Endodermal cell (in vitro differentiated cells): ENCODE results near the gene KCNG1. TPM values are rescaled to one million over a fixed set of nuclear protein-coding genes. Genes with fewer than 3 reads are reported as not detected.

ENCODE experiments used
- DNase-seq: peaks from one replicate; pipeline ENCODE4 v3.0.0-alpha.2; 2017
- H3K27ac ChIP-seq: 2 replicates; pipeline ENCODE4 v1.5.1; 2013; ENCODE audit warnings: mild to moderate bottlenecking, low read depth, low read length, moderate library complexity
- H3K27me3 ChIP-seq: 2 replicates; pipeline ENCODE4 v1.6.1; 2013; ENCODE audit warnings: mild to moderate bottlenecking, low read length, moderate library complexity; ENCODE audit not compliant: insufficient read depth, control insufficient read depth, poor library complexity, severe bottlenecking
- H3K36me3 ChIP-seq: 2 replicates; pipeline ENCODE4 v1.7.0; 2013; ENCODE audit warnings: mild to moderate bottlenecking, low read length, moderate library complexity; ENCODE audit not compliant: control insufficient read depth, insufficient read depth
- H3K4me1 ChIP-seq: one replicate; pipeline ENCODE4 v1.7.0; 2013; ENCODE audit warnings: low read length; ENCODE audit not compliant: control insufficient read depth, insufficient read depth
- H3K4me3 ChIP-seq: 2 replicates; pipeline ENCODE4 v1.5.1; 2013; ENCODE audit warnings: mild to moderate bottlenecking, low read length, moderate library complexity
- H3K9ac ChIP-seq: 2 replicates; pipeline ENCODE4 v1.6.1; 2013; ENCODE audit warnings: mild to moderate bottlenecking, low read length, moderate library complexity; ENCODE audit not compliant: poor library complexity, severe bottlenecking; ENCODE audit errors: extremely low read depth
- H3K9me3 ChIP-seq: 2 replicates; pipeline ENCODE4 v1.6.1; 2013; ENCODE audit warnings: mild to moderate bottlenecking, low read length, moderate library complexity; ENCODE audit not compliant: control insufficient read depth
- H3K27ac Mint-ChIP-seq: 2 replicates; pipeline ENCODE4 v1.8.0; 2020; ENCODE audit warnings: mixed read lengths
- H3K27me3 Mint-ChIP-seq: 2 replicates; pipeline ENCODE4 v1.8.0; 2021; ENCODE audit warnings: mild to moderate bottlenecking, mixed read lengths; ENCODE audit not compliant: insufficient read depth
- H3K36me3 Mint-ChIP-seq: 2 replicates; pipeline ENCODE4 v1.8.0; 2020; ENCODE audit warnings: low read depth, mixed read lengths
- H3K4me1 Mint-ChIP-seq: 2 replicates; pipeline ENCODE4 v1.8.0; 2020; ENCODE audit warnings: mixed read lengths
- H3K4me3 Mint-ChIP-seq: 2 replicates; pipeline ENCODE4 v1.8.0; 2020; ENCODE audit warnings: mild to moderate bottlenecking, moderate library complexity, mixed read lengths
- H3K9me3 Mint-ChIP-seq: 2 replicates; pipeline ENCODE4 v1.8.0; 2020; ENCODE audit warnings: mild to moderate bottlenecking, mixed read lengths
- WGBS, 2 experiments: methylation state at CpG; one replicate each; pipeline versions ENCODE4 v1.1.5 to v1.1.7; 2013; ENCODE audit warnings: missing lambda C conversion rate in 2 of 2, mixed read lengths in 1 of 2; ENCODE audit not compliant: insufficient coverage in 1 of 2, insufficient read length in 1 of 2; 5-methylcytosine and 5-hydroxymethylcytosine counted together
- total RNA-seq, 2 donors: library from RNA; stranded (reverse); fragmentation: NEBNext Ultra II Directional in 1 of 2; extraction: Animal tissue kit (Norgen Biotek cat#: 25700) in 1 of 2; gene quantifications; 2 replicates in 1 of 2; 3 replicates in 1 of 2; pipeline ENCODE4 v1.2.1, GENCODE V29; 2021
- TF ChIP-seq, protein P1 (sequence below): fragments of 200-600 bp; sonication (generic); conservative IDR thresholded peaks from 2 replicates; pipeline ENCODE4 v1.5.0; 2021; ENCODE audit warnings: antibody characterized with exemption, mild to moderate bottlenecking

The KCNG1 gene
- total RNA-seq, 2 donors from 2014 or later = 106 to 126 TPM

- Histone ChIP-seq H3K36me3 (no peaks in the 10 kb centered on the region), H3K4me3 (no peak overlapping the region), H3K9me3 (peaks cover 5% of the 10 kb centered on the region), H3K9ac (no peak overlapping the region), H3K27ac (no peak overlapping the region), H3K27me3 (no peaks in the 10 kb centered on the region), H3K4me1 (no peaks in the 10 kb centered on the region)
- Mint-ChIP-seq H3K9me3 (peaks cover 4% of the 10 kb centered on the region), H3K27me3 (no peaks in the 10 kb centered on the region), H3K4me3 (no peak overlapping the region), H3K4me1 (peaks cover 31% of the 10 kb centered on the region), H3K36me3 (no peaks in the 10 kb centered on the region), H3K27ac (no peak overlapping the region)
- WGBS, 2 experiments = 51 to 84% methylated on average over 3 to 7 of the region's 7 CpGs
- DNase-seq = peak; percentile 36
- TF ChIP-seq, protein P1, sequence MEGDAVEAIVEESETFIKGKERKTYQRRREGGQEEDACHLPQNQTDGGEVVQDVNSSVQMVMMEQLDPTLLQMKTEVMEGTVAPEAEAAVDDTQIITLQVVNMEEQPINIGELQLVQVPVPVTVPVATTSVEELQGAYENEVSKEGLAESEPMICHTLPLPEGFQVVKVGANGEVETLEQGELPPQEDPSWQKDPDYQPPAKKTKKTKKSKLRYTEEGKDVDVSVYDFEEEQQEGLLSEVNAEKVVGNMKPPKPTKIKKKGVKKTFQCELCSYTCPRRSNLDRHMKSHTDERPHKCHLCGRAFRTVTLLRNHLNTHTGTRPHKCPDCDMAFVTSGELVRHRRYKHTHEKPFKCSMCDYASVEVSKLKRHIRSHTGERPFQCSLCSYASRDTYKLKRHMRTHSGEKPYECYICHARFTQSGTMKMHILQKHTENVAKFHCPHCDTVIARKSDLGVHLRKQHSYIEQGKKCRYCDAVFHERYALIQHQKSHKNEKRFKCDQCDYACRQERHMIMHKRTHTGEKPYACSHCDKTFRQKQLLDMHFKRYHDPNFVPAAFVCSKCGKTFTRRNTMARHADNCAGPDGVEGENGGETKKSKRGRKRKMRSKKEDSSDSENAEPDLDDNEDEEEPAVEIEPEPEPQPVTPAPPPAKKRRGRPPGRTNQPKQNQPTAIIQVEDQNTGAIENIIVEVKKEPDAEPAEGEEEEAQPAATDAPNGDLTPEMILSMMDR = no peak
Observed at GRCh38 chr20:51062065-51062464, 39.2 kb upstream of the KCNG1 start.

GRCh38 chr20:51061418-51062045, 38.6 kb upstream of the KCNG1 start:
- no peak overlapping the region for H3K27ac Mint-ChIP-seq
- no peaks in the 10 kb centered on the region for H3K27me3 Mint-ChIP-seq
- no peak overlapping the region for H3K27ac ChIP-seq
- H3K4me1 Mint-ChIP-seq = peaks cover 31% of the 10 kb centered on the region
- 80 to 82% methylated on average over 4 to 5 of the region's 5 CpGs for WGBS, 2 experiments
- DNase-seq = no peak
- peaks cover 9% of the 10 kb centered on the region for H3K9me3 Mint-ChIP-seq
- no peak overlapping the region for H3K4me3 ChIP-seq
- no peaks in the 10 kb centered on the region for H3K36me3 Mint-ChIP-seq
- no peak overlapping the region for H3K4me3 Mint-ChIP-seq
- no peaks in the 10 kb centered on the region for H3K27me3 ChIP-seq
- H3K36me3 ChIP-seq = no peaks in the 10 kb centered on the region
- no peaks in the 10 kb centered on the region for H3K4me1 ChIP-seq
- TF ChIP-seq, protein P1 = no peak
- H3K9me3 ChIP-seq = peaks cover 10% of the 10 kb centered on the region
- H3K9ac ChIP-seq = no peak overlapping the region

GRCh38 chr20:51060301-51060700, 37.4 kb upstream of the KCNG1 start:
- no peaks in the 10 kb centered on the region for H3K36me3 ChIP-seq
- no peak overlapping the region for H3K4me3 Mint-ChIP-seq
- no peaks in the 10 kb centered on the region for H3K4me1 ChIP-seq
- no peak overlapping the region for H3K27ac Mint-ChIP-seq
- H3K4me3 ChIP-seq = no peak overlapping the region
- H3K4me1 Mint-ChIP-seq = peaks cover 31% of the 10 kb centered on the region
- no peaks in the 10 kb centered on the region for H3K27me3 Mint-ChIP-seq
- peaks cover 10% of the 10 kb centered on the region for H3K9me3 Mint-ChIP-seq
- no peaks in the 10 kb centered on the region for H3K27me3 ChIP-seq
- DNase-seq = peak; percentile 34
- TF ChIP-seq, protein P1 = no peak
- no peak overlapping the region for H3K9ac ChIP-seq
- no peak overlapping the region for H3K27ac ChIP-seq
- peaks cover 14% of the 10 kb centered on the region for H3K9me3 ChIP-seq
- no peaks in the 10 kb centered on the region for H3K36me3 Mint-ChIP-seq
- 92 to 98% methylated on average over 5 of the region's 5 CpGs for WGBS, 2 experiments
